Cardiac muscle cell (in vitro differentiated cells and primary cell): ENCODE measurements around the gene CFD. TPM values are rescaled to one million over a fixed set of nuclear protein-coding genes. Genes with fewer than 3 reads are reported as not detected.
A peak's percentile ranks its signal among the peaks of the same experiment; 100 is the strongest.
"Not testable (repeated sequence)": the region's sequence is repeated elsewhere in the genome, so short reads cannot be mapped to it uniquely, and the experiment has no call there.

Experiments
- DNase-seq, 2 donors: peaks; one replicate each; pipeline versions ENCODE4 v3.0.0 to v3.0.0-alpha.2; 2010 to 2017; ENCODE audit warnings: low read depth in 1 of 2, low spot score in 1 of 2
- H3K27ac ChIP-seq: fragments of 200-600 bp; sonication (generic); 2 replicates; pipeline ENCODE4 v1.5.1; 2016
- H3K27me3 ChIP-seq: fragments of 200-600 bp; sonication (generic); 2 replicates; pipeline ENCODE4 v1.6.0; 2016; ENCODE audit warnings: control low read depth
- H3K36me3 ChIP-seq: fragments of 200-600 bp; sonication (generic); 2 replicates; pipeline ENCODE4 v1.5.1; 2016; ENCODE audit warnings: control low read depth
- H3K4me1 ChIP-seq: fragments of 200-600 bp; sonication (generic); 2 replicates; pipeline ENCODE4 v1.8.1; 2017; ENCODE audit warnings: low read depth, mild to moderate bottlenecking, mixed run types
- H3K4me3 ChIP-seq: fragments of 200-600 bp; sonication (generic); 2 replicates; pipeline ENCODE4 v1.5.1; 2016; ENCODE audit warnings: mild to moderate bottlenecking
- H3K9me3 ChIP-seq: fragments of 200-600 bp; sonication (generic); 2 replicates; pipeline ENCODE4 v1.5.1; 2017; ENCODE audit warnings: low read depth, mild to moderate bottlenecking, control low read depth
- polyA plus RNA-seq: library from polyadenylated mRNA; unstranded; fragments of >200 nt; fragmentation: Nextera tagmentation; extraction: Ambion mirVana; gene quantifications from 2 replicates; pipeline ENCODE4 v1.2.1, GENCODE V29; 2016
- total RNA-seq: library from RNA; depleted of rRNA; stranded (reverse); fragments of >200 nt; gene quantifications from 2 replicates; pipeline ENCODE4 v1.2.3, GENCODE V29; 2016
- TF ChIP-seq, protein P1 (sequence below): IDR thresholded peaks from 2 replicates; pipeline ENCODE4 v1.5.1; 2012; ENCODE audit warnings: low read depth, mild to moderate bottlenecking, low read length

Gene CFD
- total and polyA plus RNA-seq, 2 experiments from 2014 or later = 2.9 to 3.1 TPM

DNA sequence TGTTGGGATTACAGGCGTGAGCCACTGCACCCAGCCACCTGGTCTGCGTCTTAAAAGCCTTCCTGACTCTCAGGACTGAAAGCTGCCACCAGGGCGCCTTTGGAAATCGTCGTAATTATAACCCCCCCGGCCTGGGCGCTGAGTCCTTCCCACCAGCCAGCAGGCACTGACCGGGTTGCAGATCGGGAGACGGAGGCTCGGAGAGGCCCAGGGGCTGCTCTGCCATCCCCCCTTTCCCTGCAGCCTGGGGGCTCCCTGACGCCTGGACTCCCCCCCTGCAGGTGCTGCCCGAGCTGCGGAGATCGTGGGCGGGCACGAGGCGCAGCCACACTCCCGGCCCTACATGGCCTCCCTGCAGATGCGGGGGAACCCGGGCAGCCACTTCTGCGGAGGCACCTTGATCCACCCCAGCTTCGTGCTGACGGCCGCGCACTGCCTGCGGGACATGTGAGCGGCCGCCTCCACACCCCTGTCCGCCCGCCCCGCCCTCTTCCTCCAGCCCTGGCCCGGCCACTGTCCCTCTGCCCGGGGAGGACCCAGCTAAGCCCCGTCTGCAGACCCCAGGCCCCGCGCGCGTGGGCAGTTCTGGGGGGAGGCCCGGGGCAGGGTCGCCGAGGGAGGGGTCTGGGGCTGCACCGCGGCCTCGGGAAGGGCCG, 16.2 kb upstream of the CFD start:
- DNase-seq = peak in 1 of 2 donors; percentile 71
- Histone ChIP-seq H3K4me3 (peak overlapping the region; percentile 15), H3K4me1 (no peaks in the 10 kb centered on the region), H3K36me3 (no peaks in the 10 kb centered on the region), H3K9me3 (no peaks in the 10 kb centered on the region), H3K27ac (no peak overlapping the region), H3K27me3 (peaks cover 33% of the 10 kb centered on the region)
- TF ChIP-seq, protein P1, sequence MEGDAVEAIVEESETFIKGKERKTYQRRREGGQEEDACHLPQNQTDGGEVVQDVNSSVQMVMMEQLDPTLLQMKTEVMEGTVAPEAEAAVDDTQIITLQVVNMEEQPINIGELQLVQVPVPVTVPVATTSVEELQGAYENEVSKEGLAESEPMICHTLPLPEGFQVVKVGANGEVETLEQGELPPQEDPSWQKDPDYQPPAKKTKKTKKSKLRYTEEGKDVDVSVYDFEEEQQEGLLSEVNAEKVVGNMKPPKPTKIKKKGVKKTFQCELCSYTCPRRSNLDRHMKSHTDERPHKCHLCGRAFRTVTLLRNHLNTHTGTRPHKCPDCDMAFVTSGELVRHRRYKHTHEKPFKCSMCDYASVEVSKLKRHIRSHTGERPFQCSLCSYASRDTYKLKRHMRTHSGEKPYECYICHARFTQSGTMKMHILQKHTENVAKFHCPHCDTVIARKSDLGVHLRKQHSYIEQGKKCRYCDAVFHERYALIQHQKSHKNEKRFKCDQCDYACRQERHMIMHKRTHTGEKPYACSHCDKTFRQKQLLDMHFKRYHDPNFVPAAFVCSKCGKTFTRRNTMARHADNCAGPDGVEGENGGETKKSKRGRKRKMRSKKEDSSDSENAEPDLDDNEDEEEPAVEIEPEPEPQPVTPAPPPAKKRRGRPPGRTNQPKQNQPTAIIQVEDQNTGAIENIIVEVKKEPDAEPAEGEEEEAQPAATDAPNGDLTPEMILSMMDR = no peak

DNA sequence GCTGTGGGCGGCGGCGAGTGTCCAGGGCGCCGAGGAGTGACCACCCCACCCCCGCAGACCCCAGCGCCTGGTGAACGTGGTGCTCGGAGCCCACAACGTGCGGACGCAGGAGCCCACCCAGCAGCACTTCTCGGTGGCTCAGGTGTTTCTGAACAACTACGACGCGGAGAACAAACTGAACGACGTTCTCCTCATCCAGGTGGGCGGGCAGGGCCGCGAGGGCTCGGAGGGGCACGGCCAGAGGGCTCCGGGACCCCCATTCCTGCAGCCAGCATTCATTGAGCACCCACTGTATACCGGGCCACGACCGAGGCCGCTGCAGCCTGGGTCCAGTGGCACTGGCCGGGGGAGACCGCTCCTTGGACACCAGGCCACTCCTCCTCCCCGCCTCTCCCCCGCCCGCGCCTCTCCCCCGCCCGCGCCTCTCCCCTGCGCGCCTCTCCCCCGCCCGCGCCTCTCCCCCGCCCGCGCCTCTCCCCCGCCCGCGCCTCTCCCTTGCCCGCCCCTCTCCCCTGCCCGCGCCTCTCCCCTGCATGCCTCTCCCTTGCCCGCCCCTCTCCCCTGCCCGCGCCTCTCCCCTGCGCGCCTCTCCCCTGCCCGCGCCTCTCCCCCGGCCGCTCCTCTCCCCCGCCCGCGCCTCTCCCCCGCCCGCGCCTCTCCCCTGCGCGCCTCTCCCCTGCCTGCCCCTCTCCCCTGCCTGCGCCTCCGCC, 15.5 kb upstream of the CFD start:
- H3K4me3 ChIP-seq = peak overlapping the region; percentile 15
- peaks cover 33% of the 10 kb centered on the region for H3K27me3 ChIP-seq
- DNase-seq = no peak

DNA sequence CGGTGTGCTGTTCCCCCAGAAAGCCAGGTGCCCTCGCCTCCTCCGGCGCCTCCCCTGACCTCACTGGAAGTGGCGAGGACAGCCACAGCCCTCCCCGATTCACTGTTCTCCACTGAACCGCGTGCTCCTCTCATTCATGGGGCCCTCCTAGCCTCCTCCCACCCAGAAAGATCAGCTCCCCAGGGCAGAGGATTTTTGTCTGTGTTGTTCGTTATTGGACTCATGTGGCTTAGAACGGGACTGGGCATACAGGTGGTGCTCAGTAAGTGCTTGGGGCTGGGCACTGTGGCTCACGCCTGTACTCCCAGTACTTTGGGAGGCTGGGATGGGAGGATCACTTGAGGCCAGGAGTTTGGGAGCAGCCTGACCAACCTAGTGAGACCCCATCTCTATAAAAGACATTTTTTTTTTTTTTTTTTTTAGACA, 14.9 kb upstream of the CFD start:
- H3K27ac ChIP-seq = no peak overlapping the region
- H3K4me3 ChIP-seq = no peak overlapping the region
- no peaks in the 10 kb centered on the region for H3K36me3 ChIP-seq
- no peaks in the 10 kb centered on the region for H3K4me1 ChIP-seq
- peaks cover 33% of the 10 kb centered on the region for H3K27me3 ChIP-seq
- no peaks in the 10 kb centered on the region for H3K9me3 ChIP-seq
- TF ChIP-seq, protein P1 = no peak
- DNase-seq = no peak

More for the DNA sequence above, 15.5 kb upstream of the CFD start:
- no peaks in the 10 kb centered on the region for H3K9me3 ChIP-seq
- H3K4me1 ChIP-seq = no peaks in the 10 kb centered on the region
- H3K27ac ChIP-seq = no peak overlapping the region
- H3K36me3 ChIP-seq = no peaks in the 10 kb centered on the region
- TF ChIP-seq, protein P1 = no peak

DNA sequence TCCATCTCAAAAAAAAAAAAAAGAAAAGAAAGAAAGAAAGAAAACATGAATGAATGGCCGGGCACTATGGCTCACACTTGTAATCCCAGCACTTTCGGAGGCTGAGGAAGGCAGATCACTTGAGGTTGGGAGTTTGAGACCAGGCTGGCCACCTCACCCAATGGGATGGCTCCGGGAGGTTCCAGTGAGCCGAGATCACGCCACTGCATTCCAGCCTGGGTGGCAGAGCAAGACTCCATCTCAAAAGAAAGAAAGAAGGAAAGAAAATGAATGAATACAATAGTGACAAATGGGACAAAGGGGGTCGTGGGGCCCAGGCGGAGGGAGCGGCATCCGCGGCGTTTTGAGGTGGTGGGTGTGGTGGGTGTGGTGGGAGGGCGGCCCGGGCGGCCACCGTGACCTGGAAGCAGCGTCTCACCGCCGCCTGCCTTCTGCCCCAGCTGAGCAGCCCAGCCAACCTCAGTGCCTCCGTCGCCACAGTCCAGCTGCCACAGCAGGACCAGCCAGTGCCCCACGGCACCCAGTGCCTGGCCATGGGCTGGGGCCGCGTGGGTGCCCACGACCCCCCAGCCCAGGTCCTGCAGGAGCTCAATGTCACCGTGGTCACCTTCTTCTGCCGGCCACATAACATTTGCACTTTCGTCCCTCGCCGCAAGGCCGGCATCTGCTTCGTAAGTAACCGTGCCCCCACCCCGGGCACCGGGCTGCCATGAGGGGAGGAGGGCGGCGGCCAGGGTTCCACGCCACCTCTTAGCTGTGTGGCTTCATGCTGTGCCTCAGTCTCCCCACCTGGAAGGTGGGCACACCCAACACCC, 13.6 kb upstream of the CFD start:
- TF ChIP-seq, protein P1 = no peak
- no peak overlapping the region for H3K27ac ChIP-seq
- no peaks in the 10 kb centered on the region for H3K36me3 ChIP-seq
- H3K4me1 ChIP-seq = no peaks in the 10 kb centered on the region
- DNase-seq = no peak
- H3K27me3 ChIP-seq = peaks cover 33% of the 10 kb centered on the region
- no peaks in the 10 kb centered on the region for H3K9me3 ChIP-seq
- H3K4me3 ChIP-seq = no peak overlapping the region

DNA sequence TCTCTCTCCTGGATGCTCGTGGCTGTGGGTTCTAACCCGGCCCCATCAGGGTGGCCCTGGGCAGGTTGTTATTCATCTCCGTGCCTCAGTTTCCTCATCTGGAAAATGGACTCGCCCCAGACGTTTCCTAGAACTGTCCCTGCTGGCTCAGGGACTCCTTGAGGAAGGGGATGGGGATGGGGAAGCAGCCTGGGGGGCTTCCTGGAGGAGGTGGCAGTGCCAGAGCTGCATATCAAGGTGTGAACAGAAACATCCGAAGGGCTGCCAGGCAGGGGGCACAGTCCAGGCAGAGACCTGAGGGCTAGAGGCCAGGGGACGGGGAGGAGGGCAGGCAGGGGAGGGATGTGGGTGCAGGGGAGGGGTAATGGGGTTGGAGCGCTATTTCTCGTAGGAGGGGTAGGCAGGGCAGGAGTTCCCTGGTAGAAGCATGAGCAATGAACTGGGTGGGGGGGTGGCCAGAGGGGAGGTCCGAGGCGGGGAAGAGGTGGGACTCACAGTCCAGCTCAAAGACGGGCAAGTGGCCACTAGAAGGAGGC, 11.0 kb upstream of the CFD start:
- peak in 1 of 2 donors; percentile 50 for DNase-seq
- TF ChIP-seq, protein P1 = no peak
- H3K4me3 ChIP-seq = no peak overlapping the region
- no peaks in the 10 kb centered on the region for H3K4me1 ChIP-seq
- no peaks in the 10 kb centered on the region for H3K9me3 ChIP-seq
- peaks cover 23% of the 10 kb centered on the region for H3K27me3 ChIP-seq
- no peaks in the 10 kb centered on the region for H3K36me3 ChIP-seq
- no peak overlapping the region for H3K27ac ChIP-seq

DNA sequence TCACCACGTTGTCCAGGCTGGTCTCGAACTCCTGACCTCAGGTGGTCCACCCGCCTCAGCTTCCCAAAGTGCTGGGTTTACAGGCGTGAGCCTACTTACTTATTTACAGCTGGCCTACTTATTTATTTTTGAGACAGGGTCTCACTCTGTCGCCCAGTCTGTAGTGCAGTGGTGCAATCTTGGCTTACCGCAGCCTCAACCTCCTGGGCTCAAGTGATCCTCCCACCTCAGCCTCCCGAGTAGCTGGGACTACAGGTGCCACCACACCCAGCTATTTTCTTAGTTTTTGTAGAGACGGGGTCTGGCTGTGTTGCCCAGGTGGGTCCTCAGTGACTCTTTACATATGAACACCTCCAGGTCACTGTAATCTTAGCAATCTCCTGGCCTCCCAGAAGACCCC, 10.3 kb upstream of the CFD start:
- DNase-seq, H3K4me1 ChIP-seq, H3K9me3 ChIP-seq, H3K27ac ChIP-seq, H3K36me3 ChIP-seq, H3K4me3 ChIP-seq: not testable (repeated sequence)
- peaks cover 17% of the 10 kb centered on the region for H3K27me3 ChIP-seq
